VCaP (cell line): ENCODE measurements around the gene KCNIP2.

ENCODE experiments used
- H3K27ac ChIP-seq: fragments of 450-650 bp; 2 replicates; pipeline ENCODE4 v1.5.1; 2017
- TF ChIP-seq, protein P1 (sequence below): fragments of 450-650 bp; conservative IDR thresholded peaks from 2 replicates; pipeline ENCODE4 v1.5.1; 2017; ENCODE audit warnings: mild to moderate bottlenecking, moderate library complexity

Gene KCNIP2

DNA sequence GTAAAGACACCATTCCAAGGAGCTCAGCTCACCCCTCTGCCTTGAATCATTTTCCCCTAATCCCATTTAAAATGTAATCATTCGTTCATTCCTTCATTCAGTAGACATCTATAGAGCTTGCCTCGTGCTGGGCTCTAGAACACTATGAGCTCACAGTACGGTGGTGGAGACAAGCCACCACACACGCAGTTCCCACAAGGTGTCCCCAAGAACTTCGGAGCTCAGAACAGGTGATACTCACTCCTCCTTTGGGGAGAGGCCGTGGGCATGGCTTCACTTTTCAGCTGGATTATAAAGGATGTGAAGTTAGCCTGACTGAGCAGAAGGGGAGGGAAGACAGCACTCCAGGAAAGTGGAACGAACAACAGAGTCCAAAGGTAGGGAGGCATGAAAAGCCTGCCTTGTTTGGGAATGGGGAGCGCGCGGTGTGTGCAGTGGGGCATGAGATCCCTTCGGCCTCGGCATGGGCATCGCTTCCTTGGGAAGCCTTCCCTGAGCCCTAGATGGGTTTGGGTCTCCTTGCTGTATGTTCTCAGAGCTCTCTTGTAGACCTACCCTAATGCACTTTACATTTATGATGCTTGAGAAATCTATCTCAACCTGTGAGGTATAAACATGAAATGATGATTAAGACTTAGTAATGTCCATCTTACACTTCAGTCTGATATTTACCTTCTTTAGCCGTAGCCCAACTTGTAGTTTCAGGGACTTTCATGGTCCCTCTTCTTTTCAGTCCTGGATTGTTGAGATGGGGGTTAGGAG lies 24.5 kb downstream of the KCNIP2 start:
- peak overlapping the region; percentile 94 for H3K27ac ChIP-seq
- TF ChIP-seq, protein P1, sequence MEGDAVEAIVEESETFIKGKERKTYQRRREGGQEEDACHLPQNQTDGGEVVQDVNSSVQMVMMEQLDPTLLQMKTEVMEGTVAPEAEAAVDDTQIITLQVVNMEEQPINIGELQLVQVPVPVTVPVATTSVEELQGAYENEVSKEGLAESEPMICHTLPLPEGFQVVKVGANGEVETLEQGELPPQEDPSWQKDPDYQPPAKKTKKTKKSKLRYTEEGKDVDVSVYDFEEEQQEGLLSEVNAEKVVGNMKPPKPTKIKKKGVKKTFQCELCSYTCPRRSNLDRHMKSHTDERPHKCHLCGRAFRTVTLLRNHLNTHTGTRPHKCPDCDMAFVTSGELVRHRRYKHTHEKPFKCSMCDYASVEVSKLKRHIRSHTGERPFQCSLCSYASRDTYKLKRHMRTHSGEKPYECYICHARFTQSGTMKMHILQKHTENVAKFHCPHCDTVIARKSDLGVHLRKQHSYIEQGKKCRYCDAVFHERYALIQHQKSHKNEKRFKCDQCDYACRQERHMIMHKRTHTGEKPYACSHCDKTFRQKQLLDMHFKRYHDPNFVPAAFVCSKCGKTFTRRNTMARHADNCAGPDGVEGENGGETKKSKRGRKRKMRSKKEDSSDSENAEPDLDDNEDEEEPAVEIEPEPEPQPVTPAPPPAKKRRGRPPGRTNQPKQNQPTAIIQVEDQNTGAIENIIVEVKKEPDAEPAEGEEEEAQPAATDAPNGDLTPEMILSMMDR: no peak

GRCh38 chr10:101818119-101818871 lies 25.3 kb downstream of the KCNIP2 start, which contains the start of gene OGA:
Gene OGA (minus strand): TSS chr10:101818444. CDS start chr10:101818022, 422 bp downstream.
- peak within 1 kb of the TSS; percentile 94 for H3K27ac ChIP-seq
- TF ChIP-seq, protein P1: no peak

- H3K27ac ChIP-seq: peak overlapping the region; percentile 94
- TF ChIP-seq, protein P1: no peak
These were observed 26.1 kb downstream of the KCNIP2 start for GRCh38 chr10:101817337-101818118.

DNA sequence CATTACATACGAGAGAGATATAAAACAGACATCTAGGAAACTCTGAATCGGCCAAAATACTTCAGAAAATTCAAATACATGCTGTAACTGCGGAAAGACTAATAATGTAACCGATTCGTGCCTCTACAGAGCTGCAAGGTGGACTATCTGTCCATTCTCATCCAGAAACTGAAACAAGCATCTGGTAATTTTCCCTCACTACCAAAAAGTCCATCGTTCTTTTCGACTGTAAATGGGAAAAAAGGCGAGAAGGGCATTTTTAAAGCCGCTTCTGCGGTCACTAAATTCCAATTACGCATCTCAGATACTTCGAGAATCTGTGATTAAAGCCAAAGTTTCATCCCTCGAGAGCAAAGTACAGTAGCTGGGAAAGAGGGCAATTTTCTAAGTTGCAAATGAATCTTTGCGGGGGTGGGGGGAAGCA lies 26.7 kb downstream of the KCNIP2 start:
- H3K27ac ChIP-seq: peak overlapping the region; percentile 94
- TF ChIP-seq, protein P1: no peak

GRCh38 chr10:101816376-101816775 lies 27.2 kb downstream of the KCNIP2 start:
- TF ChIP-seq, protein P1: no peak
- H3K27ac ChIP-seq: peak overlapping the region; percentile 94

DNA sequence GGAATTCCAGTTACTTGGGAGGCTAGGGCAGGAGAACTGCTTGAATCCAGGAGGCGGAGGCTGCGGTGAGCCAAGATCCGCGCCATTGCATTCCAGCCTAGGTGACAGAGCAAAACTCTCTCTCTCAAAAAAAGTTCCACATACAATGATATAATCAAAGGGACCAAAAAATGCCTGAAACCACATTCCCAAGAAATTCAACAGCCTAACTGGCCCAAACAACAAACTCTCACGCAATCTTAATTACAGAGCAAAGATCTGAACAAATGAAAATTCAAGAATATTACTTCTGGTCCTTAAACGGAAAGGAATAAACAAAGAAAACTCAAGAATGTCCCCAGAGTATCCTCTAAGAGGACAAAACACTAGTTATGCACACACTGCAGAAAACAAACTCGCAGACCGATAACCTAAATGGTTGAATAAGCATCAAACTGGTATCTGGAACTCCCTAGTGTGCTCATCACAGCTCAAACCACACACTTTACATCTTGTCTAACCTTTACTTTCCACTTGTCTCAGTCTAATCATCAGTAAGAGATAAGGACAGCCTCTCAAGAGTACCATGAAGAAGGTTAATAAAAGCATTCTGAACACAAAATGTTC lies 29.0 kb downstream of the KCNIP2 start:
- TF ChIP-seq, protein P1: no peak
- H3K27ac ChIP-seq: peak overlapping the region; percentile 94

DNA sequence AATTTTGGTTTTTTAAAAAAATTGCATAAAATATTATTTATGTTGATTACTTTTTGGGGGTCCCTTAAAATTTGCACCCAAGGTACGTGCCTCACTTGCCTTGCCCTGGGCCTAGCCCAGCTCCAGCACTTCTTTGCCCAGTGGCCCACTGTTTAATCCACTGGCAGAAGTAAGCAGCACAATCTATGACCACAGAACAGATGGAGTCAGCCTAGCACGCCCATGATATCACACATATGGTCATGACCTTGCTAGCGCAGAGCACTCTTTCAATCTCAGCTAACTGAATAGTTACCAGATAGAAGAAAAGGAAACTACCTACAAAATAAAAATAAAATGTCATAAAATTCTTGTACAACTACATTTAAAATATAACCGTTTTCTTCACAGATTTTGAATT lies 31.0 kb downstream of the KCNIP2 start:
- H3K27ac ChIP-seq: no peak overlapping the region
- TF ChIP-seq, protein P1: no peak
